Measurements from ENCODE around the gene FBLN5.

The FBLN5 gene

GRCh38 chr14:91957876-91958313 is 10.4 kb upstream of the FBLN5 start:
- no peaks in the 10 kb centered on the region for H3K36me3 ChIP-seq
- H3K4me1 ChIP-seq (ENCODE audit: control insufficient read depth in 1 of 2, insufficient read depth in 1 of 2, low read depth in 1 of 2, low read length in 1 of 2): no peaks in the 10 kb centered on the region
- no peaks in the 10 kb centered on the region for H3K9me3 ChIP-seq
- H3K27me3 ChIP-seq: no peaks in the 10 kb centered on the region
- H3K4me3 ChIP-seq (ENCODE audit: low read depth in 1 of 2, low read length in 1 of 2): no peak overlapping the region
- no peak for TF ChIP-seq CTCF (IDR thresholded peaks at IDR 0.05)
- H3K27ac ChIP-seq: no peak overlapping the region

- no peaks in the 10 kb centered on the region for H3K4me1 ChIP-seq (ENCODE audit: control insufficient read depth in 1 of 2, insufficient read depth in 1 of 2, low read depth in 1 of 2, low read length in 1 of 2)
- no peaks in the 10 kb centered on the region for H3K27me3 ChIP-seq
- no peak for TF ChIP-seq CTCF (IDR thresholded peaks at IDR 0.05)
- H3K27ac ChIP-seq: no peak overlapping the region
- no peak overlapping the region for H3K4me3 ChIP-seq (ENCODE audit: low read depth in 1 of 2, low read length in 1 of 2)
- no peaks in the 10 kb centered on the region for H3K36me3 ChIP-seq
- no peaks in the 10 kb centered on the region for H3K9me3 ChIP-seq
Measured at GRCh38 chr14:91956616-91957015, 9.1 kb upstream of the FBLN5 start.

- no peaks in the 10 kb centered on the region for H3K4me1 ChIP-seq (ENCODE audit: control insufficient read depth in 1 of 2, insufficient read depth in 1 of 2, low read depth in 1 of 2, low read length in 1 of 2)
- H3K36me3 ChIP-seq: no peaks in the 10 kb centered on the region
- no peak overlapping the region for H3K27ac ChIP-seq
- no peak overlapping the region for H3K4me3 ChIP-seq (ENCODE audit: low read depth in 1 of 2, low read length in 1 of 2)
- no peaks in the 10 kb centered on the region for H3K27me3 ChIP-seq
- H3K9me3 ChIP-seq: no peaks in the 10 kb centered on the region
- no peak for TF ChIP-seq CTCF (IDR thresholded peaks at IDR 0.05)
Measured at GRCh38 chr14:91955168-91955567, 7.7 kb upstream of the FBLN5 start.

GRCh38 chr14:91953170-91953985 is 5.9 kb upstream of the FBLN5 start:
- peaks cover 5% of the 10 kb centered on the region for H3K27me3 ChIP-seq
- no peak overlapping the region for H3K27ac ChIP-seq
- no peak overlapping the region for H3K4me3 ChIP-seq (ENCODE audit: low read depth in 1 of 2, low read length in 1 of 2)
- no peak for TF ChIP-seq CTCF (IDR thresholded peaks at IDR 0.05)
- no peaks in the 10 kb centered on the region for H3K4me1 ChIP-seq (ENCODE audit: control insufficient read depth in 1 of 2, insufficient read depth in 1 of 2, low read depth in 1 of 2, low read length in 1 of 2)
- no peaks in the 10 kb centered on the region for H3K9me3 ChIP-seq
- H3K36me3 ChIP-seq: no peaks in the 10 kb centered on the region

GRCh38 chr14:91946622-91947474 is 646 bp downstream of the FBLN5 start:
- no peak for TF ChIP-seq CTCF (IDR thresholded peaks at IDR 0.05)
- H3K9me3 ChIP-seq: no peaks in the 10 kb centered on the region
- peaks cover 18% of the 10 kb centered on the region for H3K27me3 ChIP-seq
- no peaks in the 10 kb centered on the region for H3K36me3 ChIP-seq
- H3K4me3 ChIP-seq (ENCODE audit: low read depth in 1 of 2, low read length in 1 of 2): peak overlapping the region; percentile 53 to 60
- no peak overlapping the region for H3K27ac ChIP-seq
- H3K4me1 ChIP-seq (ENCODE audit: control insufficient read depth in 1 of 2, insufficient read depth in 1 of 2, low read depth in 1 of 2, low read length in 1 of 2): peaks cover 28 to 33% of the 10 kb centered on the region in 2 experiments

All from neutrophil (primary cell).